ENCODE data around the gene PAM. TPM values are rescaled to one million over a fixed set of nuclear protein-coding genes. Genes with fewer than 3 reads are reported as not detected.

The PAM gene
- polyA plus RNA-seq, 1 donor from 2014 or later, result 363 TPM

DNA sequence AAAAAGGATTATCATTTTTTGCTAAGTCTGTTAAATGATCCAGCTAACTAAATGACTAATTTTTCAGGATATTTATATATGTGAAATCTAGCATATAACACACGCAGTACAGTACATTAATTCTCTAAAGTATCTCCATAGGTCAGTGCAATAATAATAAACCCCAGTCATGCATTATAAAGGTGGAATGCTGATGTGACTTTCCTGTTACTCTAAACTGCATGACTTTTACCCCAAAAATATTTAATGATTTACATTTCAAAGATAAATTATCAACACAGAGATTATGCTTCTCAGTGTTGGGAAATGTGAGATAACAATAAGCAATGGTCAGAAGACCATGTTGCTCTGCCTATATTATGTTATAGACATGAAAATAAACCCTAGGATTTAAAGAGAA, 34.1 kb upstream of the PAM start:
- H3K27me3 ChIP-seq (ENCODE audit: insufficient read depth, low read depth, low read length), result no peaks in the 10 kb centered on the region
- H3K4me3 ChIP-seq (ENCODE audit: low read length), result no peak overlapping the region
- no peak overlapping the region for H2AFZ ChIP-seq (ENCODE audit: low read depth, low read length)
- no peaks in the 10 kb centered on the region for H3K9me2 ChIP-seq (ENCODE audit: insufficient read depth, low read length)
- H3K79me2 ChIP-seq (replicated peaks; ENCODE audit: insufficient read depth, low read length), result no peaks in the 10 kb centered on the region
- no peaks in the 10 kb centered on the region for H3K36me3 ChIP-seq (ENCODE audit: insufficient read depth, low read length)
- no peak overlapping the region for H3K9ac ChIP-seq (ENCODE audit: low read length)
- peaks cover 5% of the 10 kb centered on the region for H3K9me3 ChIP-seq (ENCODE audit: low read length)
- H3K27ac ChIP-seq (ENCODE audit: low read length), result no peak overlapping the region
- no peak for TF ChIP-seq RAD21 (conservative IDR thresholded peaks at IDR 0.05)
- TF ChIP-seq POLR2AphosphoS5 (IDR thresholded peaks at IDR 0.05), result no peak
- no peak for TF ChIP-seq EP300 (conservative IDR thresholded peaks at IDR 0.05; ENCODE audit: poor library complexity, severe bottlenecking)
- no peak for TF ChIP-seq SMC3 (conservative IDR thresholded peaks at IDR 0.05; ENCODE audit: poor library complexity)
- no peaks in the 10 kb centered on the region for H3F3A ChIP-seq (ENCODE audit: insufficient read depth, low read length, poor library complexity, severe bottlenecking)
- no peak overlapping the region for H3K4me2 ChIP-seq (ENCODE audit: low read length)
- H4K20me1 ChIP-seq (ENCODE audit: insufficient read depth), result no peaks in the 10 kb centered on the region

DNA sequence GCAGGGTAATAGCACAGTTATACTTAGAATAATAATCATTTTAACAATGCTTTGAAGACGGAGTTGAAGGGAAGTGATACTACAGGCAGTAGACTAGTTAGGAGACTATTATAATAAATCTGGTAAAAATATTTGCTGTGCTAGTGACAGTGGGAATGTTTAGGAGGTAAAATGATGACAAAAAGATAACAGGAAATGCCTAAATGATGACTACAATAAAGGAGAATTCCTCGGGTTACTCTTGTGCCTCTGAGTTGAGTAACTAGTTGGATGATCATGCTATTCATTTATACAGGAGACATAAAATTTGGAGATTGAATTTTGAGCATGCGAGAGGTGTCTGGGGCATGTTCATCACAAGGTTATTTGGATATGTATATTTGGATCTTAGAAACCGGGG, 32.2 kb upstream of the PAM start:
- Histone ChIP-seq H2AFZ (ENCODE audit: low read depth, low read length) (no peak overlapping the region), H3K36me3 (ENCODE audit: insufficient read depth, low read length) (no peaks in the 10 kb centered on the region), H3K27me3 (ENCODE audit: insufficient read depth, low read depth, low read length) (no peaks in the 10 kb centered on the region), H3K9me2 (ENCODE audit: insufficient read depth, low read length) (no peaks in the 10 kb centered on the region), H3K9me3 (ENCODE audit: low read length) (peaks cover 5% of the 10 kb centered on the region), H3K9ac (ENCODE audit: low read length) (no peak overlapping the region), H3K79me2 (replicated peaks; ENCODE audit: insufficient read depth, low read length) (no peaks in the 10 kb centered on the region), H3F3A (ENCODE audit: insufficient read depth, low read length, poor library complexity, severe bottlenecking) (no peaks in the 10 kb centered on the region), H4K20me1 (ENCODE audit: insufficient read depth) (no peaks in the 10 kb centered on the region), H3K4me3 (ENCODE audit: low read length) (no peak overlapping the region), H3K4me2 (ENCODE audit: low read length) (no peak overlapping the region), H3K27ac (ENCODE audit: low read length) (no peak overlapping the region)
- TF ChIP-seq REST (IDR thresholded peaks at IDR 0.05; ENCODE audit: borderline replicate concordance), result no peak
- TF ChIP-seq RAD21 (conservative IDR thresholded peaks at IDR 0.05), result no peak
- TF ChIP-seq, protein P1, sequence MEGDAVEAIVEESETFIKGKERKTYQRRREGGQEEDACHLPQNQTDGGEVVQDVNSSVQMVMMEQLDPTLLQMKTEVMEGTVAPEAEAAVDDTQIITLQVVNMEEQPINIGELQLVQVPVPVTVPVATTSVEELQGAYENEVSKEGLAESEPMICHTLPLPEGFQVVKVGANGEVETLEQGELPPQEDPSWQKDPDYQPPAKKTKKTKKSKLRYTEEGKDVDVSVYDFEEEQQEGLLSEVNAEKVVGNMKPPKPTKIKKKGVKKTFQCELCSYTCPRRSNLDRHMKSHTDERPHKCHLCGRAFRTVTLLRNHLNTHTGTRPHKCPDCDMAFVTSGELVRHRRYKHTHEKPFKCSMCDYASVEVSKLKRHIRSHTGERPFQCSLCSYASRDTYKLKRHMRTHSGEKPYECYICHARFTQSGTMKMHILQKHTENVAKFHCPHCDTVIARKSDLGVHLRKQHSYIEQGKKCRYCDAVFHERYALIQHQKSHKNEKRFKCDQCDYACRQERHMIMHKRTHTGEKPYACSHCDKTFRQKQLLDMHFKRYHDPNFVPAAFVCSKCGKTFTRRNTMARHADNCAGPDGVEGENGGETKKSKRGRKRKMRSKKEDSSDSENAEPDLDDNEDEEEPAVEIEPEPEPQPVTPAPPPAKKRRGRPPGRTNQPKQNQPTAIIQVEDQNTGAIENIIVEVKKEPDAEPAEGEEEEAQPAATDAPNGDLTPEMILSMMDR (IDR thresholded peaks at IDR 0.05; ENCODE audit: poor library complexity, severe bottlenecking), result no peak
- no peak for TF ChIP-seq SMC3 (conservative IDR thresholded peaks at IDR 0.05; ENCODE audit: poor library complexity)
- no peak for TF ChIP-seq POLR2AphosphoS5 (IDR thresholded peaks at IDR 0.05)
- no peak for TF ChIP-seq EZH2 (IDR thresholded peaks at IDR 0.05; ENCODE audit: borderline replicate concordance, insufficient read depth, low read length, poor library complexity, severe bottlenecking)
- no peak for TF ChIP-seq MXI1 (conservative IDR thresholded peaks at IDR 0.05; ENCODE audit: poor library complexity, severe bottlenecking)
- TF ChIP-seq EP300 (conservative IDR thresholded peaks at IDR 0.05; ENCODE audit: poor library complexity, severe bottlenecking), result no peak
- no peak for TF ChIP-seq TAF1 (IDR thresholded peaks at IDR 0.05; ENCODE audit: low read depth)

DNA sequence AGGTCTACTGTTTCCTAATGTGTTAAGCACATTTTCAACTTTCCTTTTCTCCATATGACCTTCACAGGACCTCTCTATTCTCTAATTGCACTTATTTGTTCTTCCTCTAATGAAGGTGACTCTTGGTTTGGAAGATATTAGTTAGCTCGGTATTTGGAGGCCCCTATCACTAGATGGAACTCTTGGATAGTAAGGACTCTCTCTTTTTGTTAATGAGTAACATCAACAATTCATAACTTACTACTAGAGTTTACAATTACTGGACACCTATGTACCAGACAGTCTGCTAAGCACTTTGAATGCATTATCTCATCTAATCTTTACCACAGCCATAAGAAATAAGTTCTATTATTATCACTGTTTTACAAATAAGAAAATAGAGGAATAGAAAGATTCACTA, 23.4 kb upstream of the PAM start:
- no peak overlapping the region for H3K27ac ChIP-seq (ENCODE audit: low read length)

More for the DNA sequence above, 23.4 kb upstream of the PAM start:
- H3K9ac ChIP-seq (ENCODE audit: low read length), result no peak overlapping the region
- no peaks in the 10 kb centered on the region for H3K36me3 ChIP-seq (ENCODE audit: insufficient read depth, low read length)
- no peaks in the 10 kb centered on the region for H3K79me2 ChIP-seq (replicated peaks; ENCODE audit: insufficient read depth, low read length)
- H3F3A ChIP-seq (ENCODE audit: insufficient read depth, low read length, poor library complexity, severe bottlenecking), result no peaks in the 10 kb centered on the region
- no peaks in the 10 kb centered on the region for H3K9me2 ChIP-seq (ENCODE audit: insufficient read depth, low read length)
- no peak for TF ChIP-seq POLR2AphosphoS5 (IDR thresholded peaks at IDR 0.05)
- TF ChIP-seq, protein P1 (IDR thresholded peaks at IDR 0.05; ENCODE audit: poor library complexity, severe bottlenecking), result no peak
- TF ChIP-seq REST (IDR thresholded peaks at IDR 0.05; ENCODE audit: borderline replicate concordance), result no peak
- no peaks in the 10 kb centered on the region for H3K27me3 ChIP-seq (ENCODE audit: insufficient read depth, low read depth, low read length)
- no peak overlapping the region for H3K4me2 ChIP-seq (ENCODE audit: low read length)
- H4K20me1 ChIP-seq (ENCODE audit: insufficient read depth), result no peaks in the 10 kb centered on the region
- H3K9me3 ChIP-seq (ENCODE audit: low read length), result no peaks in the 10 kb centered on the region
- no peak overlapping the region for H2AFZ ChIP-seq (ENCODE audit: low read depth, low read length)
- no peak overlapping the region for H3K4me3 ChIP-seq (ENCODE audit: low read length)

Measured in neural cell (in vitro differentiated cells).